CD4-positive, alpha-beta T cell treated with Interleukin-17A for 4 hours (primary cell): Measurements from ENCODE around the gene AMIGO3.
"Not testable (repeated sequence)": the region's sequence is repeated elsewhere in the genome, so short reads cannot be mapped to it uniquely, and the experiment has no call there.

ENCODE experiments used
- DNase-seq: peaks from one replicate; pipeline ENCODE4 v3.0.0-alpha.2; 2020; ENCODE audit warnings: mixed read lengths

AMIGO3 gene

GRCh38 chr3:49719214-49719884 is at the start of gene AMIGO3:
AMIGO3 (minus strand) TSS chr3:49719684; CDS start chr3:49719465, 219 bp downstream.
- peak; percentile 95 for DNase-seq

- no peak for DNase-seq
Observed at GRCh38 chr3:49763981-49764380, 44.5 kb upstream of the AMIGO3 start.

GRCh38 chr3:49761661-49762060 is 42.2 kb upstream of the AMIGO3 start:
- DNase-seq = no peak

GRCh38 chr3:49759226-49759625 is 39.7 kb upstream of the AMIGO3 start:
- no peak for DNase-seq

- DNase-seq = no peak
Observed at GRCh38 chr3:49757197-49757596, 37.7 kb upstream of the AMIGO3 start.

- DNase-seq = no peak
Observed at GRCh38 chr3:49756036-49756435, 36.6 kb upstream of the AMIGO3 start.

- no peak for DNase-seq
Observed at GRCh38 chr3:49754536-49754935, 35.1 kb upstream of the AMIGO3 start.

GRCh38 chr3:49751501-49751900 is 32.0 kb upstream of the AMIGO3 start:
- DNase-seq = no peak

GRCh38 chr3:49750056-49750455 is 30.6 kb upstream of the AMIGO3 start:
- no peak for DNase-seq

GRCh38 chr3:49748874-49749273 is 29.4 kb upstream of the AMIGO3 start:
- DNase-seq = not testable (repeated sequence)

- DNase-seq = no peak
Observed at GRCh38 chr3:49747792-49748480, 28.5 kb upstream of the AMIGO3 start.

- no peak for DNase-seq
Observed at GRCh38 chr3:49745986-49746385, 26.5 kb upstream of the AMIGO3 start.

- DNase-seq = no peak
Observed at GRCh38 chr3:49740427-49740826, 20.9 kb upstream of the AMIGO3 start.

- DNase-seq = no peak
Observed at GRCh38 chr3:49738067-49738713, 18.7 kb upstream of the AMIGO3 start.

GRCh38 chr3:49734752-49735151 is 15.3 kb upstream of the AMIGO3 start:
- DNase-seq = no peak

GRCh38 chr3:49733551-49733950 is 14.1 kb upstream of the AMIGO3 start:
- no peak for DNase-seq

GRCh38 chr3:49732597-49732996 is 13.1 kb upstream of the AMIGO3 start:
- DNase-seq = no peak

- DNase-seq = no peak
Observed at GRCh38 chr3:49729966-49730609, 10.6 kb upstream of the AMIGO3 start.

- no peak for DNase-seq
Observed at GRCh38 chr3:49727924-49728361, 8.5 kb upstream of the AMIGO3 start.

- no peak for DNase-seq
Observed at GRCh38 chr3:49727154-49727923, 7.9 kb upstream of the AMIGO3 start.

- DNase-seq = no peak
Observed at GRCh38 chr3:49725906-49726681, 6.6 kb upstream of the AMIGO3 start.

GRCh38 chr3:49724586-49724985 is 5.1 kb upstream of the AMIGO3 start:
- peak; percentile 20 for DNase-seq
